ENCODE data around the gene TERT. TPM values are rescaled to one million over a fixed set of nuclear protein-coding genes. Genes with fewer than 3 reads are reported as not detected.

TERT gene
- total and polyA plus RNA-seq, 10 of the 15 experiments (the other 5 are each of a cell fraction or from before 2014, with no cell fraction given) = 0.08 to 21.5 (median 5.0) TPM

DNA sequence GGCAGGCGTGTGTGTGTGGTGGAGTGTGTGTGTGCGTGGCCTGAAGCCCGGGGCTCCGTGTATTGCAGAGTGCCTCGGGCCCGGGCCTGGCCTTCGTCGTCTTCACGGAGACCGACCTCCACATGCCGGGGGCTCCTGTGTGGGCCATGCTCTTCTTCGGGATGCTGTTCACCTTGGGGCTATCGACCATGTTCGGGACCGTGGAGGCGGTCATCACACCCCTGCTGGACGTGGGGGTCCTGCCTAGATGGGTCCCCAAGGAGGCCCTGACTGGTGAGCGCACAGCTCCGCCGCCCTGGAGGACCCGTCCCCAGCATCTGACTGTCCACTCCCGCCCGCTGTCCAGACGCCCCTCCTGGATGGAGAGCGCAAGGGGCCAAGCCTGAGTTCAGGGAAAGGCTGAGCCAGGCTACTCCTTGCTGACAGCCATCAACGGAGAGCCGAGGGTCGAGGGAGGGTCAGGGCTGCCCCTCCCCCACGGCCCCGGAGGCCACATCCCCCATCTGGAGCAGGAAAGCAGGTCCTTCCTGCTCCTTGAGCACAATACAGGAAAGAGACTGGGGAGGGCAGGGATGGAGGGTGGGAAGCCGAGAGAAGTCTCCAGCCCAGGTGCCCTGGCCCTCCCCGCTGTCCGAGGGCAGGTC, 51.3 kb downstream of the TERT start:
- WGBS (ENCODE audit: insufficient coverage, insufficient replicate concordance, low lambda C conversion rate, missing lambda C conversion rate) = 46% methylated on average over 31 of the region's 33 CpGs
- H2AFZ ChIP-seq (ENCODE audit: control insufficient read depth, low read depth, low read length) = no peak overlapping the region
- TF ChIP-seq NFYA (IDR thresholded peaks at IDR 0.05; ENCODE audit: borderline replicate concordance, low read depth, low read length) = no peak
- no peak for TF ChIP-seq YBX1 (IDR thresholded peaks at IDR 0.05)
- no peak for TF ChIP-seq ZNF622 (IDR thresholded peaks at IDR 0.05)
- TF ChIP-seq, protein P1, sequence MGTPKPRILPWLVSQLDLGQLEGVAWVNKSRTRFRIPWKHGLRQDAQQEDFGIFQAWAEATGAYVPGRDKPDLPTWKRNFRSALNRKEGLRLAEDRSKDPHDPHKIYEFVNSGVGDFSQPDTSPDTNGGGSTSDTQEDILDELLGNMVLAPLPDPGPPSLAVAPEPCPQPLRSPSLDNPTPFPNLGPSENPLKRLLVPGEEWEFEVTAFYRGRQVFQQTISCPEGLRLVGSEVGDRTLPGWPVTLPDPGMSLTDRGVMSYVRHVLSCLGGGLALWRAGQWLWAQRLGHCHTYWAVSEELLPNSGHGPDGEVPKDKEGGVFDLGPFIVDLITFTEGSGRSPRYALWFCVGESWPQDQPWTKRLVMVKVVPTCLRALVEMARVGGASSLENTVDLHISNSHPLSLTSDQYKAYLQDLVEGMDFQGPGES (IDR thresholded peaks at IDR 0.05) = no peak
- TF ChIP-seq, protein P2, sequence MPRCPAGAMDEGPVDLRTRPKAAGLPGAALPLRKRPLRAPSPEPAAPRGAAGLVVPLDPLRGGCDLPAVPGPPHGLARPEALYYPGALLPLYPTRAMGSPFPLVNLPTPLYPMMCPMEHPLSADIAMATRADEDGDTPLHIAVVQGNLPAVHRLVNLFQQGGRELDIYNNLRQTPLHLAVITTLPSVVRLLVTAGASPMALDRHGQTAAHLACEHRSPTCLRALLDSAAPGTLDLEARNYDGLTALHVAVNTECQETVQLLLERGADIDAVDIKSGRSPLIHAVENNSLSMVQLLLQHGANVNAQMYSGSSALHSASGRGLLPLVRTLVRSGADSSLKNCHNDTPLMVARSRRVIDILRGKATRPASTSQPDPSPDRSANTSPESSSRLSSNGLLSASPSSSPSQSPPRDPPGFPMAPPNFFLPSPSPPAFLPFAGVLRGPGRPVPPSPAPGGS (IDR thresholded peaks at IDR 0.05; ENCODE audit: borderline replicate concordance, insufficient read depth, low read depth, low read length, poor library complexity, severe bottlenecking) = no peak
- TF ChIP-seq KAT2A (conservative IDR thresholded peaks at IDR 0.05; ENCODE audit: control insufficient read depth, low read depth, low read length) = no peak
- TF ChIP-seq CREM (IDR thresholded peaks at IDR 0.05; ENCODE audit: low read depth) = no peak
- no peak for TF ChIP-seq FOS (IDR thresholded peaks at IDR 0.05; ENCODE audit: borderline replicate concordance, extremely low read depth, insufficient read length)
- no peak for TF ChIP-seq JUND (IDR thresholded peaks at IDR 0.05; ENCODE audit: low read depth, low read length)
- no peak for TF ChIP-seq NR2C1 (IDR thresholded peaks at IDR 0.05)
- no peak for TF ChIP-seq NFIC (IDR thresholded peaks at IDR 0.05; ENCODE audit: low read depth, low read length)
- TF ChIP-seq DPF2 (IDR thresholded peaks at IDR 0.05) = no peak
- TF ChIP-seq BMI1 (IDR thresholded peaks at IDR 0.05; ENCODE audit: borderline replicate concordance) = no peak
- TF ChIP-seq RBBP5 (conservative IDR thresholded peaks at IDR 0.05) = no peak
- TF ChIP-seq MEF2B (IDR thresholded peaks at IDR 0.05; ENCODE audit: partially characterized antibody, poor library complexity, severe bottlenecking) = no peak
- TF ChIP-seq, protein P3, sequence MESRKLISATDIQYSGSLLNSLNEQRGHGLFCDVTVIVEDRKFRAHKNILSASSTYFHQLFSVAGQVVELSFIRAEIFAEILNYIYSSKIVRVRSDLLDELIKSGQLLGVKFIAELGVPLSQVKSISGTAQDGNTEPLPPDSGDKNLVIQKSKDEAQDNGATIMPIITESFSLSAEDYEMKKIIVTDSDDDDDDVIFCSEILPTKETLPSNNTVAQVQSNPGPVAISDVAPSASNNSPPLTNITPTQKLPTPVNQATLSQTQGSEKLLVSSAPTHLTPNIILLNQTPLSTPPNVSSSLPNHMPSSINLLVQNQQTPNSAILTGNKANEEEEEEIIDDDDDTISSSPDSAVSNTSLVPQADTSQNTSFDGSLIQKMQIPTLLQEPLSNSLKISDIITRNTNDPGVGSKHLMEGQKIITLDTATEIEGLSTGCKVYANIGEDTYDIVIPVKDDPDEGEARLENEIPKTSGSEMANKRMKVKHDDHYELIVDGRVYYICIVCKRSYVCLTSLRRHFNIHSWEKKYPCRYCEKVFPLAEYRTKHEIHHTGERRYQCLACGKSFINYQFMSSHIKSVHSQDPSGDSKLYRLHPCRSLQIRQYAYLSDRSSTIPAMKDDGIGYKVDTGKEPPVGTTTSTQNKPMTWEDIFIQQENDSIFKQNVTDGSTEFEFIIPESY (IDR thresholded peaks at IDR 0.05) = no peak
- no peak for TF ChIP-seq CBX5 (IDR thresholded peaks at IDR 0.05; ENCODE audit: low read depth)
- TF ChIP-seq, protein P4, sequence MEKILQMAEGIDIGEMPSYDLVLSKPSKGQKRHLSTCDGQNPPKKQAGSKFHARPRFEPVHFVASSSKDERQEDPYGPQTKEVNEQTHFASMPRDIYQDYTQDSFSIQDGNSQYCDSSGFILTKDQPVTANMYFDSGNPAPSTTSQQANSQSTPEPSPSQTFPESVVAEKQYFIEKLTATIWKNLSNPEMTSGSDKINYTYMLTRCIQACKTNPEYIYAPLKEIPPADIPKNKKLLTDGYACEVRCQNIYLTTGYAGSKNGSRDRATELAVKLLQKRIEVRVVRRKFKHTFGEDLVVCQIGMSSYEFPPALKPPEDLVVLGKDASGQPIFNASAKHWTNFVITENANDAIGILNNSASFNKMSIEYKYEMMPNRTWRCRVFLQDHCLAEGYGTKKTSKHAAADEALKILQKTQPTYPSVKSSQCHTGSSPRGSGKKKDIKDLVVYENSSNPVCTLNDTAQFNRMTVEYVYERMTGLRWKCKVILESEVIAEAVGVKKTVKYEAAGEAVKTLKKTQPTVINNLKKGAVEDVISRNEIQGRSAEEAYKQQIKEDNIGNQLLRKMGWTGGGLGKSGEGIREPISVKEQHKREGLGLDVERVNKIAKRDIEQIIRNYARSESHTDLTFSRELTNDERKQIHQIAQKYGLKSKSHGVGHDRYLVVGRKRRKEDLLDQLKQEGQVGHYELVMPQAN (conservative IDR thresholded peaks at IDR 0.05) = no peak
- no peak for TF ChIP-seq SP1 (IDR thresholded peaks at IDR 0.05; ENCODE audit: low read depth, low read length)
- no peak for TF ChIP-seq MYC (IDR thresholded peaks at IDR 0.05; ENCODE audit: insufficient read depth, insufficient read length, insufficient replicate concordance, low read length, severe bottlenecking)
- ChIA-PET CTCF (interaction anchor here (0.5 kb wide), 1 partner anchor 1145 kb away, joined by 3 read pairs; no protein-coding TSS in a partner anchor), SMC1A (ENCODE audit: uncharacterized antibody, unreplicated experiment) (no interaction called here), RAD21 (ENCODE audit: unreplicated experiment) (no interaction called here), POLR2A (no interaction called here)
- H3K4me2 ChIP-seq (ENCODE audit: control insufficient read depth, insufficient read depth) = no peak overlapping the region
- H3K9me3 ChIP-seq (replicated peaks; ENCODE audit: control insufficient read depth, insufficient read depth, low read length) = no peaks in the 10 kb centered on the region
- no peak overlapping the region for H3K4me3 ChIP-seq
- FAIRE-seq (no peak), DNase-seq (ENCODE audit: low read depth, low spot score) (no peak), ATAC-seq (no peak)
- no peaks in the 10 kb centered on the region for H3K4me1 ChIP-seq (ENCODE audit: control insufficient read depth, insufficient read depth, low read length)
- H3K36me3 ChIP-seq (ENCODE audit: control insufficient read depth in 2 of 2, insufficient read depth in 2 of 2, low read length in 1 of 2) = no peaks in the 10 kb centered on the region
- intact Hi-C loops (cut with micrococcal nuclease; ENCODE audit: unreplicated experiment) = no loop called here
- H3K27ac ChIP-seq (ENCODE audit: control insufficient read depth, insufficient read depth) = no peak overlapping the region
- H4K20me1 ChIP-seq (ENCODE audit: control insufficient read depth, insufficient read depth) = no peaks in the 10 kb centered on the region
- H3K27me3 ChIP-seq (replicated peaks in 1 of 2; ENCODE audit: control insufficient read depth in 2 of 2, insufficient read depth in 2 of 2, low read length in 1 of 2) = no peaks in the 10 kb centered on the region; a peak in 2 of 4 replicates
- no peak overlapping the region for H3K9ac ChIP-seq (ENCODE audit: control insufficient read depth, insufficient read depth, low read length)
- BruUV-seq (replicated peaks) = no TSS peak
- in situ Hi-C loops (cut with MboI) = no loop called here
- no peaks in the 10 kb centered on the region for H3K79me2 ChIP-seq (ENCODE audit: control insufficient read depth, insufficient read depth, low read length)
